ENCODE measurements around the gene RBCK1. TPM values are rescaled to one million over a fixed set of nuclear protein-coding genes. Genes with fewer than 3 reads are reported as not detected.
"Not testable (repeated sequence)": the region's sequence is repeated elsewhere in the genome, so short reads cannot be mapped to it uniquely, and the experiment has no call there.

RBCK1 gene
- total and polyA plus RNA-seq, 2 donors (not counting 1 experiment from before 2014, with no cell fraction given) = 128 to 135 TPM

GRCh38 chr20:445514-446336, 37.6 kb downstream of the RBCK1 start:
- H3K4me3 Mint-ChIP-seq = no peak overlapping the region
- WGBS (ENCODE audit: insufficient coverage) = 100% methylated on average over 1 of the region's 5 CpGs
- no peak overlapping the region for H3K4me3 ChIP-seq (ENCODE audit: control extremely low read depth in 1 of 5, extremely low read depth in 1 of 5, insufficient read depth in 1 of 5, low read depth in 2 of 5, low read length in 4 of 5)
- H3K79me2 ChIP-seq (ENCODE audit: control insufficient read depth, insufficient read depth, low read length) = peaks cover 35% of the 10 kb centered on the region
- peaks cover 2% of the 10 kb centered on the region for H3K4me1 Mint-ChIP-seq
- intact Hi-C loops (cut with micrococcal nuclease) = no loop called here
- no peaks in the 10 kb centered on the region for H3K27me3 ChIP-seq (replicated peaks in 1 of 4; ENCODE audit: control extremely low read depth in 1 of 4, control insufficient read depth in 3 of 4, insufficient read depth in 4 of 4, low read length in 3 of 4)
- no peak overlapping the region for H3K27ac Mint-ChIP-seq
- no peaks in the 10 kb centered on the region for H3K4me1 ChIP-seq (ENCODE audit: control insufficient read depth in 2 of 2, insufficient read depth in 2 of 2, low read length in 2 of 2)
- no peaks in the 10 kb centered on the region for H3K27me3 Mint-ChIP-seq
- no peaks in the 10 kb centered on the region for H3K9me3 ChIP-seq (ENCODE audit: control extremely low read depth in 1 of 3, control insufficient read depth in 2 of 3, insufficient read depth in 1 of 3, low read length in 2 of 3)
- CTCF ChIA-PET = interaction anchor here (0.7 kb wide), 1 partner anchor 57 kb away, joined by 3 read pairs; no protein-coding TSS in a partner anchor
- no peak overlapping the region for H3K9ac ChIP-seq (ENCODE audit: low read length)
- H4K20me1 ChIP-seq (ENCODE audit: control insufficient read depth, insufficient read depth, low read length, poor library complexity, severe bottlenecking) = peaks cover 10% of the 10 kb centered on the region
- H3K4me2 ChIP-seq (replicated peaks; ENCODE audit: low read depth, low read length, poor library complexity, severe bottlenecking) = no peak overlapping the region
- peaks cover 5 to 53% of the 10 kb centered on the region in 2 experiments for H3K36me3 ChIP-seq (replicated peaks in 1 of 2; ENCODE audit: control extremely low read depth in 1 of 2, control insufficient read depth in 1 of 2, extremely low read depth in 1 of 2, insufficient read depth in 2 of 2, low read length in 1 of 2)
- no peak for TF ChIP-seq CTCF (IDR thresholded peaks at IDR 0.05)
- no peak for TF ChIP-seq EZH2 (IDR thresholded peaks at IDR 0.05; ENCODE audit: borderline replicate concordance, insufficient read depth, low read depth, low read length, poor library complexity, severe bottlenecking)
- no peaks in the 10 kb centered on the region for H3K9me3 Mint-ChIP-seq (ENCODE audit: insufficient read depth)
- no peak for DNase-seq
- H3K27ac ChIP-seq (ENCODE audit: low read length in 2 of 2) = no peak overlapping the region
- no peak for ATAC-seq (ENCODE audit: low read depth)
- no peak overlapping the region for H2AFZ ChIP-seq (ENCODE audit: insufficient read depth, low read depth, low read length, poor library complexity, severe bottlenecking)
- POLR2A ChIA-PET = no interaction called here

GRCh38 chr20:452021-452420, 43.9 kb downstream of the RBCK1 start:
- H3K27me3 Mint-ChIP-seq; H3K4me1 Mint-ChIP-seq; H3K9me3 ChIP-seq (ENCODE audit: control extremely low read depth in 1 of 3, control insufficient read depth in 2 of 3, insufficient read depth in 1 of 3, low read length in 2 of 3); H3K27me3 ChIP-seq (replicated peaks in 1 of 4; ENCODE audit: control extremely low read depth in 1 of 4, control insufficient read depth in 3 of 4, insufficient read depth in 4 of 4, low read length in 3 of 4); H3K9me3 Mint-ChIP-seq (ENCODE audit: insufficient read depth); H2AFZ ChIP-seq (ENCODE audit: insufficient read depth, low read depth, low read length, poor library complexity, severe bottlenecking); H3K4me2 ChIP-seq (replicated peaks; ENCODE audit: low read depth, low read length, poor library complexity, severe bottlenecking); H3K4me1 ChIP-seq (ENCODE audit: control insufficient read depth in 2 of 2, insufficient read depth in 2 of 2, low read length in 2 of 2); H3K4me3 Mint-ChIP-seq; intact Hi-C loops (cut with micrococcal nuclease); H3K4me3 ChIP-seq (ENCODE audit: control extremely low read depth in 1 of 5, extremely low read depth in 1 of 5, insufficient read depth in 1 of 5, low read depth in 2 of 5, low read length in 4 of 5); H3K9ac ChIP-seq (ENCODE audit: low read length); H3K27ac Mint-ChIP-seq; POLR2A ChIA-PET; H3K27ac ChIP-seq (ENCODE audit: low read length in 2 of 2); DNase-seq; CTCF ChIA-PET; H3K36me3 ChIP-seq (replicated peaks in 1 of 2; ENCODE audit: control extremely low read depth in 1 of 2, control insufficient read depth in 1 of 2, extremely low read depth in 1 of 2, insufficient read depth in 2 of 2, low read length in 1 of 2); ATAC-seq (ENCODE audit: low read depth): not testable (repeated sequence)
- H4K20me1 ChIP-seq (ENCODE audit: control insufficient read depth, insufficient read depth, low read length, poor library complexity, severe bottlenecking) = peaks cover 35% of the 10 kb centered on the region
- peaks cover 89% of the 10 kb centered on the region for H3K79me2 ChIP-seq (ENCODE audit: control insufficient read depth, insufficient read depth, low read length)
- WGBS (ENCODE audit: insufficient coverage) = 100% methylated on average over 10 of the region's 11 CpGs

Data from B cell (primary cell).